ENCODE data around the gene ALDH16A1. TPM values are rescaled to one million over a fixed set of nuclear protein-coding genes. Genes with fewer than 3 reads are reported as not detected.

ALDH16A1 gene
- total and polyA plus RNA-seq, 11 donors, result 3.4 to 18.6 (median 8.5) TPM

DNA sequence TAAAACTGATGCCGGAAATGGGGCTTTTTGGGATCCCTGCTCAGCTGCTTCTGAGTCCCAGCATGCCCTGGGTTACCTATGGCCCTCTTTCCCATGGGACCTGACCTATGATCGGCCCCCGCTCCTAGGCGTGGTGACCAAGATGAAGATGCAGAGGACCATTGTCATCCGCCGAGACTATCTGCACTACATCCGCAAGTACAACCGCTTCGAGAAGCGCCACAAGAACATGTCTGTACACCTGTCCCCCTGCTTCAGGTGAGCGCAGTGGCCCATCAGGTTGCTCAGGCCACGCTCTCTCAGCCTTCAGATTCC is 44.7 kb downstream of the ALDH16A1 start:
- ATAC-seq, result no peak
- H3K36me3 ChIP-seq, result peaks cover 2 to 39% (median 37%) of the 10 kb centered on the region in 9 donors
- WGBS, 4 donors, result 86 to 93% (median 90%) methylated on average over 12 of the region's 12 CpGs
- peaks cover 14 to 53% (median 40%) of the 10 kb centered on the region in 12 donors for H3K4me1 ChIP-seq
- TF ChIP-seq POLR2A (IDR thresholded peaks at IDR 0.05), result no peak
- TF ChIP-seq, protein P1, sequence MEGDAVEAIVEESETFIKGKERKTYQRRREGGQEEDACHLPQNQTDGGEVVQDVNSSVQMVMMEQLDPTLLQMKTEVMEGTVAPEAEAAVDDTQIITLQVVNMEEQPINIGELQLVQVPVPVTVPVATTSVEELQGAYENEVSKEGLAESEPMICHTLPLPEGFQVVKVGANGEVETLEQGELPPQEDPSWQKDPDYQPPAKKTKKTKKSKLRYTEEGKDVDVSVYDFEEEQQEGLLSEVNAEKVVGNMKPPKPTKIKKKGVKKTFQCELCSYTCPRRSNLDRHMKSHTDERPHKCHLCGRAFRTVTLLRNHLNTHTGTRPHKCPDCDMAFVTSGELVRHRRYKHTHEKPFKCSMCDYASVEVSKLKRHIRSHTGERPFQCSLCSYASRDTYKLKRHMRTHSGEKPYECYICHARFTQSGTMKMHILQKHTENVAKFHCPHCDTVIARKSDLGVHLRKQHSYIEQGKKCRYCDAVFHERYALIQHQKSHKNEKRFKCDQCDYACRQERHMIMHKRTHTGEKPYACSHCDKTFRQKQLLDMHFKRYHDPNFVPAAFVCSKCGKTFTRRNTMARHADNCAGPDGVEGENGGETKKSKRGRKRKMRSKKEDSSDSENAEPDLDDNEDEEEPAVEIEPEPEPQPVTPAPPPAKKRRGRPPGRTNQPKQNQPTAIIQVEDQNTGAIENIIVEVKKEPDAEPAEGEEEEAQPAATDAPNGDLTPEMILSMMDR (IDR thresholded peaks at IDR 0.05), result no peak
- intact Hi-C loops (cut with DNase I), result loop anchor here in 3 of 10 donors (5.0 kb wide), 3 partner anchors 170 to 380 kb away; partner anchors contain the start of genes PRMT1 (in 2 of the 3), AKT1S1 (in 1 of the 3), BCL2L12 (in 1 of the 3) and IRF3 (in 1 of the 3)
- peak overlapping the region in 8 of 12 donors; percentile 80 to 98 (median 90) for H3K4me3 ChIP-seq
- H3K27me3 ChIP-seq, result no peaks in the 10 kb centered on the region
- peak overlapping the region in 5 of 12 donors; percentile 89 to 97 (median 96) for H3K27ac ChIP-seq
- H3K9me3 ChIP-seq, result no peaks in the 10 kb centered on the region
- DNase-seq, result no peak

DNA sequence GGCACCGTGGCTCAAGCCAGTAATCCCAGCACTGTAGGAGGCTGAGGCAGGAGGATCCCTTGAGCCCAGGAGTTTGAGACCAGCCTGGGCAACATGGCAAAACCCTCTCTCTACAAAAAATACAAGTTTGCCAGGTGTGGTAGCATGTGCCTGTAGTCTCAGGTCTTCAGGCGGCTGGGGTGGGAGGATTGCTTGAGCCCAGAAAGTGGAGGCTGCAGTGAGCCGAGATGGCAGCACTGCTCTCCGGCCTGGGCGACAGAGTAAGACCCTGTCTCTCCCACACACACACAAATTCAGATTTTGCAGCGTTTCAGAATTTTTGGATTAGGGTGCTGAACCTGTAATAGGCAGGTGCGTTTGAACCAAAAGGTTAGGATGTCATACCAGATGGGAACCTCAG is 45.5 kb downstream of the ALDH16A1 start:
- WGBS, 4 donors, result 82 to 86% (median 85%) methylated on average over 7 of the region's 7 CpGs
- TF ChIP-seq, protein P1 (IDR thresholded peaks at IDR 0.05), result no peak
- TF ChIP-seq POLR2A (IDR thresholded peaks at IDR 0.05), result no peak
- Histone ChIP-seq H3K27me3 (no peaks in the 10 kb centered on the region), H3K27ac (peak overlapping the region in 2 of 12 donors; percentile 4 to 96), H3K36me3 (peaks cover 2 to 32% (median 30%) of the 10 kb centered on the region in 9 donors), H3K4me1 (peaks cover 14 to 58% (median 43%) of the 10 kb centered on the region in 12 donors), H3K9me3 (no peaks in the 10 kb centered on the region), H3K4me3 (peak overlapping the region in 1 of 12 donors; percentile 93)
- DNase-seq, result no peak
- intact Hi-C loops (cut with DNase I), result loop anchor here in 3 of 10 donors (5.0 kb wide), 3 partner anchors 169 to 379 kb away; partner anchors contain the start of genes PRMT1 (in 2 of the 3), AKT1S1 (in 1 of the 3), BCL2L12 (in 1 of the 3) and IRF3 (in 1 of the 3)
- ATAC-seq, result no peak

- intact Hi-C loops (cut with DNase I), result loop anchor here in 3 of 10 donors (5.0 kb wide), 3 partner anchors 168 to 378 kb away; partner anchors contain the start of genes PRMT1 (in 2 of the 3), AKT1S1 (in 1 of the 3), BCL2L12 (in 1 of the 3) and IRF3 (in 1 of the 3)
- peaks cover 14 to 60% (median 44%) of the 10 kb centered on the region in 12 donors for H3K4me1 ChIP-seq
- WGBS, 4 donors, result 66 to 73% (median 70%) methylated on average over 8 to 19 of the region's 19 CpGs
- ATAC-seq (no peak), DNase-seq (no peak)
- peak overlapping the region in 9 of 12 donors; percentile 5 to 96 (median 84) for H3K27ac ChIP-seq
- peak overlapping the region in 6 of 12 donors; percentile 46 to 93 (median 54) for H3K4me3 ChIP-seq
- H3K9me3 ChIP-seq, result no peaks in the 10 kb centered on the region
- TF ChIP-seq, protein P1 (IDR thresholded peaks at IDR 0.05), result no peak
- no peak for TF ChIP-seq POLR2A (IDR thresholded peaks at IDR 0.05)
- H3K27me3 ChIP-seq, result no peaks in the 10 kb centered on the region
- H3K36me3 ChIP-seq, result peaks cover 2 to 32% (median 29%) of the 10 kb centered on the region in 9 donors
Measured at GRCh38 chr19:49499030-49499670, 46.1 kb downstream of the ALDH16A1 start.

Measured in heart left ventricle (tissue), 16 donors.